Vagina (tissue), 2 donors: ENCODE results near the gene PIK3R4.

Source experiments
- CTCF ChIP-seq, 3 experiments: fragments of 450-650 bp in 2 of 3; fragments of 200-600 bp in 1 of 3; sonication (generic) in 1 of 3; IDR thresholded peaks; one replicate each; pipeline ENCODE4 v1.5.1; 2017 to 2019; ENCODE audit warnings: antibody characterized with exemption in 3 of 3, mild to moderate bottlenecking in 2 of 3, moderate library complexity in 2 of 3
- POLR2A ChIP-seq, 2 donors: fragments of 450-650 bp; IDR thresholded peaks; one replicate each; pipeline ENCODE4 v1.6.1; 2017; ENCODE audit warnings: antibody characterized with exemption in 2 of 2, mild to moderate bottlenecking in 2 of 2, moderate library complexity in 2 of 2

DNA sequence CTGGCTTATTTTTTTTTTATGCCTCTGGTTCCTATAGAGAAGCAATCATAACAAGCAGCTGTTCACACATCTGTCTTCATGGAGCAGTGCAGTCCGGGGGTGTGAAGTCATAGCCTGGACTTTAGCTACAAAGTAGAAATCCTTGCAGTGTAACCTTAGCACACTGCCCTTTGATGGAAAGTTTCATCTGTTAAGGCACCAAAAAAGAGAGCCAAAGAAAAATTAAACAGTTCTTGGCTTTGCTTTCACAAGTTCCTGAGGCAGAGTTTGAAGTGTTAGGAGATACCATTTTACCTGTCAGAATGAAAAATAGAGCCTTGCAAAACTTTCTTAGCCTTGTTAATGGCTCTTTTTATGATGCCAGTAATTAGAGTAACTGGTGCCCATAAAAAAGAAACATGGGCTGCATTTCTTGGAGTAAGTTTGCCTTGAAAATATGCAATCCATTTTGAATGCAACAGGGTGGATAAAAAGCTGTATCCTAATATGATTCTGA, 84.1 kb downstream of the PIK3R4 start:
- TF ChIP-seq CTCF (IDR thresholded peaks at IDR 0.05) (no peak), POLR2A (IDR thresholded peaks at IDR 0.05) (no peak)
